ENCODE measurements around the gene HTR2A.

HTR2A gene

GRCh38 chr13:46782066-46782465, 114.8 kb downstream of the HTR2A start:
- no peaks in the 10 kb centered on the region for H3K9me3 Mint-ChIP-seq
- H3K36me3 Mint-ChIP-seq (ENCODE audit: low read depth): peaks cover 61% of the 10 kb centered on the region
- H3K27ac Mint-ChIP-seq: no peak overlapping the region
- no peaks in the 10 kb centered on the region for H3K4me1 Mint-ChIP-seq (ENCODE audit: low read depth)
- H3K4me3 Mint-ChIP-seq: no peak overlapping the region
- intact Hi-C loops (cut with micrococcal nuclease): loop anchor here (2.0 kb wide), 1 partner anchor 47 kb away; no protein-coding TSS in a partner anchor
- H3K27me3 Mint-ChIP-seq: no peaks in the 10 kb centered on the region

Data from dendritic cell treated with granulocyte-macrophage colony-stimulating factor and Interleukin-4, amounts not matched to agents 40 ng/mL and 50 ng/mL, for 4 days (primary cell).